Stimulated activated CD4-positive, alpha-beta T cell treated with anti-CD3 and anti-CD28 coated beads, Interleukin-15, amount 100 ng/mL, for 48 hours (primary cell): Measurements from ENCODE around the gene CAV2.

ENCODE experiments used
- DNase-seq, 2 donors: peaks; one replicate each; pipeline ENCODE4 v3.0.0-alpha.2; 2020; ENCODE audit warnings: low read depth in 2 of 2

Gene CAV2

DNA sequence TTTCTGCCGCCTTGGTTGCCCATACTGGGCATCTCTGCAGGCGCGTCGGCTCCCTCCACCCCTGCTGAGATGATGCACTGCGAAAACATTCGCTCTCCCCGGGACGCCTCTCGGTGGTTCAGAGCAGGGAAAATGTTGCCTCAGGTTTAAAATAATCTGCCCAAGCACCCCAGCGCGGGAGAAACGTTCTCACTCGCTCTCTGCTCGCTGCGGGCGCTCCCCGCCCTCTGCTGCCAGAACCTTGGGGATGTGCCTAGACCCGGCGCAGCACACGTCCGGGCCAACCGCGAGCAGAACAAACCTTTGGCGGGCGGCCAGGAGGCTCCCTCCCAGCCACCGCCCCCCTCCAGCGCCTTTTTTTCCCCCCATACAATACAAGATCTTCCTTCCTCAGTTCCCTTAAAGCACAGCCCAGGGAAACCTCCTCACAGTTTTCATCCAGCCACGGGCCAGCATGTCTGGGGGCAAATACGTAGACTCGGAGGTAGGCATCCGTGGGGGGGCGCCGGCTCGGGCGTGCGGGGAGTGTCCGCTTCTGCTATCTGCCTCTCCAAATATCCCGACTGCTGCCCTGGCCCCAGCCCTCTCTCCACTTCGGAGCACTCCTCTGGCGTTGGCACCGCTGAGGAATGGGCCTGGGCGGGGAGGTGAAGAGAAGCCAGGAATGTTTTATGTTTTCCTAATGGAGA, 25.2 kb downstream of the CAV2 start, which contains the start of gene CAV1:
CAV1 (plus strand) TSS at position 428 of the 689 bp plus-strand sequence; CDS start at position 455, 27 bp downstream.
- DNase-seq = no peak

DNA sequence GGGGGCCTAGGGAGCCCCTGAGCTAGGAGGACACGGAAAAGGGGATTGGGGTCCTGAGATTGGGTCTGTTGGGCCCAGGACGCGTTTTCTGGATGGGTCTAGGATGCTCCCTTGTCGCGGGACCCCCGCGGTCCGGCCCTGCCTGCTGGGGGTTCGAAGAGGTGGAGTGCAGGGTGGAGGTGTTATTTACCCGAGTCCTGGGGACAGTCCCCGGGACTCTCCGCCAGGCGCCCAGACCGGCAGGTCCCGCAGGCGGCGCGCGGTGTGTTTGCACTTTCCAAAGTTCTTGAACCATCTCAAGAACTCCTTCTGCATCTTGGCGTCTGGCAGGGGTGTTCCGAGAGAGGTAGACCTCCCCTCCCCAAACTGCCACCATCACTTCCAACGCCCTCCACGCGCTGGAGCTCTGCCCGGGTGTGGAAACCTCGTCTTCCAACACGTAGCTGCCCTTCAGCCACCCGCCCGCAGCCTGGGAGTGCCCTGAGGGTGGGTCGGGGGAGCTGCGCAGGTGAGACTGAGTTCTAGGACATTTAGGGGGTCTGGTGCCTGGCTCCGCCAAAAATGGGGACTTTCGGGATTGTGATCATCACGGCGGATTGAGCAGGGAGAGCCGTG, 25.9 kb downstream of the CAV2 start:
- DNase-seq = no peak

DNA sequence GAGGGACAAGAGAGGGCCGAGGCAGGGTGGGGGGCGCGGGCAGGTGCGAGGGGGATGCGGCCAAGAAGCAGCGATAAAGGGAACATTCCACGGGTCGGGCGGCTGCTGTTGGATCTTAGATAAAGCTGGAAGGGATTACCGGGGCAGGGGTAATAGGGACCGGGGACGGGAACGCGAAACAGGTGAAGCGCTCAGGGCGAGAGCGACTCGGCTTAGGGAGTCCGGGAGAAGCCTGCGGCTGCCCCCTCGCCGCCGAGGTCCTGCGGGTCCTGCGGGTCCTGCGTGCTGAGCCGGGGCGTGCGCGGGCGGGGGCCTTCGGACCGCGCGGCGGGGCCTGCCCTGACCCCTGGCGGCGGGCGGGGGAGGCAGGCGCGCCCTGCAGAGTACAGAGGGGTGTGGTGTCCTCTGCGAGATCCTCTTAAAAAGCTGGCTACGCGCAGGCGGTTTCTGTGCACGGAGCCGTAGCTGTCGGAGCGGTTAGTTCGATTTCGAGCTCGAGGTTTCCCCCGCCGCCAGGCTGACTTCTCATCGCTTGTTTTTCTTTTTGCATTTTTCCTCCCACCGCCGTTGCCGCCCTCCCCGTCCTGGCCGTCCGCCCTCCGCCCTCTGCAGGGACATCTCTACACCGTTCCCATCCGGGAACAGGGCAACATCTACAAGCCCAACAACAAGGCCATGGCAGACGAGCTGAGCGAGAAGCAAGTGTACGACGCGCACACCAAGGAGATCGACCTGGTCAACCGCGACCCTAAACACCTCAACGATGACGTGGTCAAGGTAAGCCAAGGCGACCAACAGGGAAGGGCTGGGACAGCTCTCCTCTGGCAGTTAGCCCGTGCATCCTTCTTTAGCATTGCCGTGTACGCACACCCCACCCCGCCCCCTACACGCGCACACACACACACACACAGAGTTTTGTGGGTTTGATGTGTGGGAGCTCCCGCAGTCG, 26.6 kb downstream of the CAV2 start:
- peak; percentile 41 to 51 for DNase-seq

DNA sequence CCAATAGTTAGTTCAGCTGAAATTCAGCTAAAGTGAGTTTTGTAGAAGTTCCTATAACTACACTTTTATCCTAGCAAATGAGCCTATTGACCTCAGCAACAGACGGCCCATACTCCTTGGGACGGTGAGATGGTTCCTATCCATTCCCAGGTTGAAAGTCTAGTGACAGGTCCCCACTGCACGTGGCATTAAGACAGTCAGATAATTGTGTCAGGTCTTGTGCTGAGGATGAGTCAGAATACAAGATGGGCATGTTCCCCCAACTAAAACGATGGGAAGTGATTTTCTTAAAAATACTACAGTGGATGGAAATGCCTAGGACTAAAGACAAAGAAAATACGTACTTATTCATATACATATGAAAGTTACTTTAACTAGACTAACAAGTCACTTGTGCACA, 27.4 kb downstream of the CAV2 start:
- no peak for DNase-seq

DNA sequence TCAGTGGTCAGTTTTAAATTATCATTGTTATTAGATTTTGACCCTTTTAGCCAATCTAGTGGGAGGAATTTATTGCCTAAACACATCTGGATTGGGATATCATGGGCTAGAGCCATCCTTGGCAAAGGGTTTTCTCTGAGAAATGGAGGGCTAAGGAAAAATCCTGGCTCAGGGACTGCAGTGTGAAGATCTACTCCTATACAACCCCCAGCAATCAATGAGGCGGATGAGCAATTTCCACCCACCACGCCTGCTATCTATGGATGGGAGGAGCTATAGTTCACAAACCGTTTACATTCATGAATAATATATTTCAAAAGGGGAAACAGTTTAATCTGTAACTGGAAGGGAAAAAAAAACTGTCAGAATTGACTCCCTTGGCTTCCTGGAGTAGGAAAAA, 28.0 kb downstream of the CAV2 start:
- DNase-seq = no peak

DNA sequence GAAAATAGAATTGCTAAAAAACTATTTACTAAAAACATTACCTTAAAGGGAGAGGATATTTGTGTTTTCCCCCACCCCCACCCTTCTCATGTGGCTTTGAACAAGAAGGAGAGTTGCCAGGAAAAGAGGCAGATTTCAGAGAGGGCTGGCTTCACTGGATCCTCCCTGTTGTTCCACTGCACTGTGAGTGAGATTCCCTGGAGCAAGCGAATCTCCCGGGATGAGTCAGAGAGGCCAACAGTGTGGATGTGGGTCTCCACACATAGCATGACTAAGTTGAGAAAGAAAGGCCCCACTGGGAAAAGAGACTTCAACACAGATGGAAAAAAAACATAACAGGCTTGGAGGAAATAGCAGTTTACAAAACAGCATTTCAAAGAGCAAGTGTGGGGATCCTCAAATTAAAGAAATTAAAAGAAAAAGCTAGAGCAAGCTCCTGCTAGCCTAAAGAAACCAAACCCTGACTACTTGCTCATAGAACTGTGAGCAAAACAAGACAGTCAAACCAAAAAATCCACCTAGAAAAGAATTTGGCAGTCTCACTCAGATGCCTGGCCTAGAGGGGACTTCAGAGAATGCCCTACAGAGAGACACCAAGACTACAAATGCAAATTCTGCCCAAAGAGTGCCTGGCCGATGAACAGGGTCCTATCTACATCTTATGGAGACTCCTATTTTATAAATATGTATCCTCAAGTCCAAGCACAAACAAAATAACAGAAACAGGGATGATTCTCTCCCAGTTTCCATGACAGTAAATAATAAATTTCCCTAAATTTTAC, 28.7 kb downstream of the CAV2 start:
- DNase-seq = no peak

DNA sequence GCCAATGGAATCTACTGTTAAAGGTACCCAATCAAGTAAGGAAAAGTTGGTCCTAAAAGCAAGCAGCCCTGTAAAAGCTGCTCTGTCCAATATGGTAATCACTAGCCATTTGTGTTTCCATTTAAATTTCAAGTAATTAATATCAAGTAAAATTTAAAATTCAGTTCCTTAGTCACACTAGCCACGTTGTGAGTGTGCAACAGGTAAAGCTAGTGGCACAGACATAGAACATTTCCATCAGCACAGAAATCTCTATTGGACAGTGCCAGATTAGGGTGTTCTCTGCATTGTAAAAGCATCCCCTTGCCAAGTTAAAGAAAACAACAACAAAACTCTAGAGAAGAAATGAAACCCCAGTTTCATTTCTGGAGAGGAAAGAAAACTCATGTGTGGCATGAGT, 29.7 kb downstream of the CAV2 start:
- DNase-seq = no peak

DNA sequence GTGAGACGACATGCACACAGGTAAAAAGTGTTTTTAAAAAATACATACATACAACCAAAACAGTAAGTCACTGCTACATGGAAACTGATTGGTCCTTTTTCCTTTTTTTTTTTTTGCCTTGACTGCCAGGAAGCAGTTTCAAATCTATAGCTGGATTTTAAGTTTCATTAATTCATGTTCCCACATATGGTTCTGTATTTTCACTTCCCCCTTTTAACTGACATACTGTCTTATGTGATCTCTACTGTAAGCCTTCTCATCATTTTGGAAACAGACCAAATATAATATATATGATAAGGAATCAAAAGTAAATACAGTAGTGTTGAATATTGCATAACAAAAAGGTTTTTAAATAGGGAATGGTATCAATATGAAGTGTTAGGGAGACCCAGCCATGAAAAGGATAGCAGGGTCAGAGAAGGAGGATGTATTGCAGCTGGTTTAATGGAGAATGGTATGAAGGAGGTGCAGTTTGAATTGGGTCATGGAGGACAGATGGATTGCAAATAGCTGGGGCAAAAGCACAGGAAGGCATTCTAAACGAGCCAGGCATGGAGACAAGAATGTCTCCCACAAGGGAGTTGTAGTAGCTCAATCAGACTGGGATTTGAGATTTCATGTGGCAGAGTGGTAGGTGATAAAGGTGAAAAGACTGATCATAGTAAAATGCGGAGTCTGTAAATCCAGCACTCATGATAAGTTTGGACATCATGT, 30.7 kb downstream of the CAV2 start:
- DNase-seq = no peak

DNA sequence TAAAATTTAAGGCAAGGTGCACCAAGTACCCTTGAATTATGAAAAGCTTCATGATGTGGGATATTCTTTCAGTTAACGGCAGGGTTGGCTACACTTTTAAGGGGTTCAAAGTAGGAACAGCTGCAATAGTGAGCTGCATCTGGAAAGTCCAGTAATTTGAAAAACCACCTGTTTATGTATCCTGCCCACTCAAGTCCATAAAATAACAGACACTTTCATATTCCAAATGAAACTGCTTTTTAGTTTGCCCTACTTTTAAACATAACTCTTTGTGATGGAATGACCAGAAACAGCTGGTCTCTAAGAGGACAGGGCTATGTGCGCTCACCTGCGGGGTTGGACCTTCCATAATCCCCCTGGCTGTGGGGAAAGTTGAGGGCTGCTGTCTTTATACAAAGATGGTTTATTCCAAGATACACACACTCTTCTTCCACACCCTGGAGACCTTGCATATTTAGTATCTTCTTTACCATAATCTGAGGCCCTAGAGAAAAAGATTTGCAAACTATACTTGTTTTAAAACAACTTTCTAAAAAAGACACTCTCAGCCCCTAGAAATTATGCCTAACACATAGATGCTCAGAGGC, 32.7 kb downstream of the CAV2 start:
- DNase-seq = no peak

DNA sequence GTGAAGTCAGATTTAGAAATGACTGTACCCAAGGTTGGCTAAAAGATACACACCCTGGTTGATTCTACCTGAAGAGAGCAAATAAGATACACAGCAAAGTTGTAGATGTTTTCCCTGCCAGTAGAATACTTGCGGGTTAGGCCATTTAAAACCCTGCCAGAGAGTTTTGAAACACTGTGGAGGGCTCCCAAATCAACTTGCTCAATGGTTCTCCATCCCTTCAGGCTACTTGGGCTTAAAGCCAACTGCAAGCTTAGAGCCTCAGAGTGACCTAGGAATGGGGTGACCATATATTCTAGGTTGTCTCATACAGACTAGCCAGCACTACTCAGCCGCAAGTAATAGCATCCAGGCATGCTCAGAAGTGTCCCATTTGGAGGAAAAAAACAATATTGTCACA, 35.3 kb downstream of the CAV2 start:
- no peak for DNase-seq

DNA sequence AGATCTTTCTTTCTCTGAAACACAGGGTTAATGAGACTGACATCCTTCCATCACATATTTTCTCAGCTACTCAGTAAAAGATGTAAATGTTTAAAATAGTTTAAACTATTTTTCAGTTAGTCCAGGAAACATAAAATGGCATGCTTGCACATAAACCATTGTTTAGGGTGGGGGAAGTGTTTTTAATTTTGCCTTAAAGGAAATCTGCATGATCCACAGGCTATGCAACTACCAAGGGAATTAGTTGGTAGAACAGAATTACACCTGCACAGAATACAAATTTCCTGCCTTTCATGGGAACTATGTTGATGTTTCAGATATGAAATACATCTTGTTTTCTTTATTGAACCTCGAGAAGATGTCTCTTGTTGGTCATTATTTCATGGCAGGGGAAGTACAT, 35.9 kb downstream of the CAV2 start:
- DNase-seq = no peak

DNA sequence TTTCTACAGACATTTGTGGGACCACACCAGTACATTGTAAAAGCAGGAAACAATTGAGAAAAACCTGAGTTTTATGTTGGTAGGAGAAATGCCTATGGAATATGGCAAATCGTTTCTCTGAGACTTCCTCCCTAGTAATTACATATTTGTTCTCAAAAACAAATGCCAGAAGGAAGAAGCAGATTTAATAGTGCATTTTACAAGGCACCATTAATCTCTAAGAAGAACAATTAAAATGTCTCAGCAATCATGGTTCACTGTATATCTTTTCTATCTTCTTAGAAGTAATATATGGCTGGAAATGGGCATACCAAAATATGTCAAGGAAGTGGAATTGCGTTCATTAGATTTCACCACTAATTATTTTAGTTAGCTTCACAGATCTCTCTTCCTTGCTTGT, 38.6 kb downstream of the CAV2 start:
- no peak for DNase-seq

DNA sequence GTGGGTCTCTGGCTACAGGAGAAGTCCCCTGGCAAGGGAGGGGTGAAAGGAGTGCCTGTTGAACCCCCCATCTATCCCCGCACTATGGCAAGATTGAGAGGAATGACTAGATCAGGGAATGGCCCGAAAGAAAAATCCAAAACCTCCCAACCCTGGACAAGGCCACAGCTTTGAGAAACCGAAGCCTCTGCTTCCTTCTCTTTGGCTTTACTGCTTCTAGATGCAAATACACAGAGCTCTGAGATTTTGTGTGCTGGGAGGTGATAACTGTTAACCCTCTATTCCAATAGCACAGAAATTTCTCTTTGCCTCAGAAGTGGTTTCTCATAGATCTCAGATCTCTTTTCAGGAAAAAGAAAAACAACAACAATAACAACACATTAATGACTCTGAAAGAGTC, 40.3 kb downstream of the CAV2 start:
- no peak for DNase-seq

DNA sequence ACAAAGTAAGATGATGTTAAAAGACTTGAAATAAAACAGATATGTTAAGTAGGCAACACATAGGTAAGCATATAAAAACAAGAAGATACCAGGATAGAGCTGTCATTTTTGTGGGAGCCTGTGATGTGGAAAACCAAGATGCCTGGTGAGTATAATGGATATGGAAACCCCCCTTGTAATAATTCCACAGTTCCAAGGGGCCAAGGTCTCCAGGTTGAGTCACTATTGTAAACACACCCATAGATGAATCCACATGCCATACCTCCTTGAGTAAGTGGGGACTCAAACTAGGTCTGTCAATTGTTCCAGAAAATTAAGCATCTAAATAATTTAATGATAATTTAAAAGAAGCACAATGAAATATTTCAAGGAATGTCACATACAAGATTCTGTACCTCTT, 41.2 kb downstream of the CAV2 start:
- DNase-seq = no peak

DNA sequence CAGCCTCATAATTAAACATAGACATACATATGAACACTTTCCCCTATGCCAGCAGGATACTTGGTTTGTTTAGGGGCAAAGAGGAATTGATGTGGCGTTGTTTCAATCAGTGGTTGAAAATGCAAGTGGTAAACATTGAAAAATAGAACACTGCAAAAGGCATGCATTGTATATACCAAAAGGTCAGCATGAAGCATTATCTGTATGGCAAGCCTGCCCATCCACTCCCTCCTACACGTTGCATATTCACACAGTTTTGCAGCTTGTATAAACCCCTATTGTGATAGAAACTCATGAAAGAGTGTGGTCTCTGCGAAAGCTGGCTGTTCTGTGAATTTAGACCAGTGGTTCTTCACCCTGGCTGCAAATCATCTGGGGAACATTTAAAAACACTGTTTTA, 42.4 kb downstream of the CAV2 start:
- no peak for DNase-seq

DNA sequence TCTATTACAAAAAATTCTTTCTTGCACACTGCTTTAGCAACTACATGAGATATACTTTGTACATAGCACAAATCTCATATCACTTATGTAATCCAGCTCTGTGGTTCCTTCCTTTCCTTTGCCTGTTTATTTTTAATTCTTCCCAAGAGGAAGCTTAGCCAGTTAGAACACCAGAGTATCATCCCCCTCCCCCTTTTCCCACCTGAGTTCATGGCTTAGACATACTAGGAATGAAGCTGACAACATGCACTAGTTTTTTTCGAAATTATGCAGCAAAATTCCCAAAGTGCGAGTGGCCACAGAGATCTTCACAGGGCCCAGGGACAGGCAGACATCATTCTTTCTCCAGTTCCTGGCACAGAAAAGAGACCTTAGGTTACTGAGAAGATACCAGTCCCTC, 43.1 kb downstream of the CAV2 start:
- DNase-seq = no peak

DNA sequence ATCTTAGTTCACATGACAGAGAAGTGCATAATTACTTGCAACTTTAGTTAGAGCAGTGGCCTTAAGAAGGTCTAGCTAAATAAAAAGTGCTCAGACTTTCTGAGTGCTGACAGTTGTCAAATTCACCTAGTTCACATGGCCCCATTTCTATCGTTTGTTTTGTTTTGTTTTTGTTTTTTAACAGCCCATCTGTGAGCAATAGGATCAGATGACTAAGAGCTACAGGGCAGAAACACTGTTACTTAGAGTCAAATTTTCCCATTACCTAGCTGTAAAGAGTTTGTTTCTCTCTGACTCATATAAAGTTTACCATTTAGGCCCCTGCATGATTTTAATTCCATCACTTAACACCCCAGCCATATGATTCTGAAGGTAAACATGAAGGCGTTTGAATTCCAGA, 44.1 kb downstream of the CAV2 start:
- DNase-seq = no peak

DNA sequence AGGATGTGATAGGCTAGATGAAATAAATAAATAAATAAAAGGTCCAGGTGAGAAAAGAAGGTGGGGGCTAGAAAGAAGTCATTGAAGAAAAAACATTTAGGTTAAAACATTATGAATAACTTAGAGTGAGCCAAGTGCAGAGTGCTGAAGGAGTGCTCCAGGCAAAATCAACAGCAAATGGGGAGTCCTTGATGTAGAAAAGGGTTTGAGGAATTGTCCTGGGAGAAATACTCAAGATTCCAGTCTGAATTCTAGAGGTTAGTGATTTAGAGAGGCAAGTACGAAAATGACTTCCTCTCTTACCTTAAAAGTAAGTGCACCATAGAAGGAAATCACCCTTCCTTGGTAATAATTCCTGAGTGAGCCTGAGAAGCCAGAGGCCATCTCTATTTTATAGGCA, 44.9 kb downstream of the CAV2 start:
- DNase-seq = no peak

DNA sequence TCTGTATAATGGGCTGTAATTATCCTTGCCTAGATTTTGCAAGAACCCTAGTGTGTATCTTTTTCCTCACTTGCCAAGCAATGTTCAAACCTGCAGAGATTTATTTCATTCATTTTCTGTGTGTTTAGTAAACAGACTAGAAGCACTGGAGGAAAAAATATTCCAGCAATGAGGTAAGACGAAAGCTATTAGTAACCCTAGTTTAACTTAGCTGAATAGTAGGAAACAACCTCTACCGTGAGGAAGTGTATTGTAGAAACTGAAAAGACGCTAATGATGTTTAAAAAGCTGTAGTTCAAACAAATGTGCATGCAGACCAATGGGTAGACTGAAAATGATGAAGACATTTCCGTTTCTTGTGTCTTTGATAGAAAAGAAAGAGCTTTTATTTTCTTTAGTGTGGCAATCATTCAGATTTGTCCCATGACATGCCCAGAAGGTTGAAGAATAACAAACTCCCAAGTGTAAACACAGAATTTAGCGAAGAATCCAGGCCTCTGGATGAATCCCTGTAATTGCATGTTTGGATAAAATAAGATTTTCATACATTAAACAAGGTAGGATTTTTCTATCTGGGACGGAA, 46.0 kb downstream of the CAV2 start:
- DNase-seq = no peak

DNA sequence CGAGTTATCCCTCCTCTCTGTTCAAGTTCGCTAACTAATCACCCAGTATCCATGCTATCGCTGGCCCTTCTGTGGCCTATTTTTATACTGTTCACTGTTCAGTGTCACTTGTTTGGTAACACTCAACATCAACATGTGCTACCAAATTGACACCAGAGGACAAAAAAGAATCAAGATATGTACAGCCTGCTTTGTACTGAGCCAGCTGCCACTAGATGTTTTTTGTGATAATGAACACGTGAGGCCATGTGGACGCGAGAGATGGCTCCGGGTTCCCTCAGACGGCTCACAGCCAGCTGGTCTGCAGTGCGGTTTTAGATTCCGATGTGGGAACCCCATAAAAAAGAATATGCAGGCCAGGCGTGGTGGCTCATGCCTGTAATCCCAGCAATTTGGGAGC, 46.5 kb downstream of the CAV2 start:
- DNase-seq = no peak

DNA sequence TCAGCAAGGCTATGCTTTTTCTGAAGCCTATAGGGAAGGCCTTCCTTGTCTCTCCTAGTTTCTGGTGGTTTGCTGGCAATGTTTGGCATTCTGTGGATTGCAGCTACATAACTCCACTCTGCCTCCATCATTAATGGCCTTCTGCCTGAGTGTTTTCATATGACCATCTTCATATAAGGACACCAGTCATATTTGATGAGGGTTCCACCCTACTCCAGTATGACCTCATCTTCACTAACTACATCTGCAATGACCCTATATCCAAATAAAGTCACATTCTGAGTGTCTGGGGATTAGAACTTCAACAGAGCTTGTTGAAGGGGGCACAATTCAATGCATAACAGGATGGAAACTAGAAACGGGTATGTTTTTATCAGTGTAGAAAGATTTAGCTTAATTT, 47.4 kb downstream of the CAV2 start:
- DNase-seq = no peak
